Measurements from ENCODE around the gene PEX6. TPM values are rescaled to one million over a fixed set of nuclear protein-coding genes. Genes with fewer than 3 reads are reported as not detected.

The PEX6 gene
- total RNA-seq, 1 experiment from 2014 or later, result 25.9 TPM

- Histone ChIP-seq H3K9me2 (ENCODE audit: insufficient read depth) (no peaks in the 10 kb centered on the region), H4K20me1 (ENCODE audit: insufficient read depth) (no peaks in the 10 kb centered on the region), H3K4me3 (no peak overlapping the region), H3K27ac (no peak overlapping the region), H3K4me1 (replicated peaks; ENCODE audit: insufficient read depth) (peaks cover 40% of the 10 kb centered on the region), H3F3A (ENCODE audit: insufficient read depth, low read depth) (peaks cover 45% of the 10 kb centered on the region), H3K36me3 (ENCODE audit: low read depth) (peaks cover 6% of the 10 kb centered on the region; the same call in 1 of the 2 replicates), H3K79me2 (ENCODE audit: low read depth) (peaks cover 22% of the 10 kb centered on the region), H2AFZ (no peak overlapping the region), H3K4me2 (no peak overlapping the region), H3K9me3 (ENCODE audit: insufficient read depth, low read depth) (no peaks in the 10 kb centered on the region), H3K27me3 (ENCODE audit: insufficient read depth, low read depth) (no peaks in the 10 kb centered on the region)
- ChIA-PET POLR2A (ENCODE audit: unreplicated experiment) (interaction anchor here (0.5 kb wide), 1 partner anchor 33 kb away, joined by 6 read pairs; no protein-coding TSS in a partner anchor), CTCF (no interaction called here)
- BruUV-seq (replicated peaks), result no TSS peak
- intact Hi-C loops (cut with micrococcal nuclease; ENCODE audit: unreplicated experiment), result no loop called here
- DNase-seq, result no peak
- TF ChIP-seq, protein P1, sequence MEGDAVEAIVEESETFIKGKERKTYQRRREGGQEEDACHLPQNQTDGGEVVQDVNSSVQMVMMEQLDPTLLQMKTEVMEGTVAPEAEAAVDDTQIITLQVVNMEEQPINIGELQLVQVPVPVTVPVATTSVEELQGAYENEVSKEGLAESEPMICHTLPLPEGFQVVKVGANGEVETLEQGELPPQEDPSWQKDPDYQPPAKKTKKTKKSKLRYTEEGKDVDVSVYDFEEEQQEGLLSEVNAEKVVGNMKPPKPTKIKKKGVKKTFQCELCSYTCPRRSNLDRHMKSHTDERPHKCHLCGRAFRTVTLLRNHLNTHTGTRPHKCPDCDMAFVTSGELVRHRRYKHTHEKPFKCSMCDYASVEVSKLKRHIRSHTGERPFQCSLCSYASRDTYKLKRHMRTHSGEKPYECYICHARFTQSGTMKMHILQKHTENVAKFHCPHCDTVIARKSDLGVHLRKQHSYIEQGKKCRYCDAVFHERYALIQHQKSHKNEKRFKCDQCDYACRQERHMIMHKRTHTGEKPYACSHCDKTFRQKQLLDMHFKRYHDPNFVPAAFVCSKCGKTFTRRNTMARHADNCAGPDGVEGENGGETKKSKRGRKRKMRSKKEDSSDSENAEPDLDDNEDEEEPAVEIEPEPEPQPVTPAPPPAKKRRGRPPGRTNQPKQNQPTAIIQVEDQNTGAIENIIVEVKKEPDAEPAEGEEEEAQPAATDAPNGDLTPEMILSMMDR (conservative IDR thresholded peaks at IDR 0.05), result no peak
- no peak for TF ChIP-seq EZH2 (IDR thresholded peaks at IDR 0.05; ENCODE audit: low read depth)
These were observed 5.1 kb downstream of the PEX6 start for GRCh38 chr6:42973926-42974325.

DNA sequence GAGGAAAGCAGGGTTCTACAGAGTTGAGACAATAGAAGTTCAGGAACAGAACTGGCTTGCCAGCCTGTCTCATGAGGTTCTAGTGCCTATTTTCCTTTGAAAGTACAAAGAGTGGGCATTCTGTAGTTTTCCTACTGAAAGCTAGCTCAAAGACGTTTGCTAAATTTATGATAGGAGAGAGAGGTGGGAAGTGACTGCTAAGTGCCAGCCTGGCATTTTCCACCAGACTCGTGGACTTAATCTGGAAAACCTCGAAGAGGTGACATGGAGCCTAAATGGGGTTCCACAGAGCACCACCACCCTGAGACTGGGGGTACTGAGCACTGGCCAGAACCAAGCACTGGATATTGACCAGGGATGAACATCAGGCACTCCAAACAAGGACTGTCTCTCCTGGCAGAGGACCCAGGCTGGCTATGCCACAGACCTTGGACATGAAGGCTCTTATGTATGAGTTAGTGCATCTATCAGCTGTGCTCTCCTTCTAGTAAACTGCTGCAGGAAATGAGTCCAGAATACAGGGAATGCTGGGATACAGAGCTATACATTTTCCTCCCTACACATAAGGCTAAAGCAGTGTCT is 7.1 kb downstream of the PEX6 start:
- BruUV-seq (replicated peaks), result no TSS peak
- Histone ChIP-seq H3K9me3 (ENCODE audit: insufficient read depth, low read depth) (no peaks in the 10 kb centered on the region), H3K27ac (peak overlapping the region; percentile 66), H3K79me2 (ENCODE audit: low read depth) (peaks cover 7% of the 10 kb centered on the region), H2AFZ (no peak overlapping the region), H4K20me1 (ENCODE audit: insufficient read depth) (no peaks in the 10 kb centered on the region), H3K36me3 (ENCODE audit: low read depth) (peaks cover 6% of the 10 kb centered on the region; the same call in 1 of the 2 replicates), H3K4me2 (no peak overlapping the region), H3K9me2 (ENCODE audit: insufficient read depth) (no peaks in the 10 kb centered on the region), H3K27me3 (ENCODE audit: insufficient read depth, low read depth) (no peaks in the 10 kb centered on the region), H3K4me1 (replicated peaks; ENCODE audit: insufficient read depth) (peaks cover 30% of the 10 kb centered on the region), H3K4me3 (no peak overlapping the region), H3F3A (ENCODE audit: insufficient read depth, low read depth) (peaks cover 39% of the 10 kb centered on the region)
- CTCF ChIA-PET, result no interaction called here
- intact Hi-C loops (cut with micrococcal nuclease; ENCODE audit: unreplicated experiment), result no loop called here
- DNase-seq, result no peak
- POLR2A ChIA-PET (ENCODE audit: unreplicated experiment), result no interaction called here
- TF ChIP-seq EZH2 (IDR thresholded peaks at IDR 0.05; ENCODE audit: low read depth), result no peak
- TF ChIP-seq, protein P1 (conservative IDR thresholded peaks at IDR 0.05), result no peak

DNA sequence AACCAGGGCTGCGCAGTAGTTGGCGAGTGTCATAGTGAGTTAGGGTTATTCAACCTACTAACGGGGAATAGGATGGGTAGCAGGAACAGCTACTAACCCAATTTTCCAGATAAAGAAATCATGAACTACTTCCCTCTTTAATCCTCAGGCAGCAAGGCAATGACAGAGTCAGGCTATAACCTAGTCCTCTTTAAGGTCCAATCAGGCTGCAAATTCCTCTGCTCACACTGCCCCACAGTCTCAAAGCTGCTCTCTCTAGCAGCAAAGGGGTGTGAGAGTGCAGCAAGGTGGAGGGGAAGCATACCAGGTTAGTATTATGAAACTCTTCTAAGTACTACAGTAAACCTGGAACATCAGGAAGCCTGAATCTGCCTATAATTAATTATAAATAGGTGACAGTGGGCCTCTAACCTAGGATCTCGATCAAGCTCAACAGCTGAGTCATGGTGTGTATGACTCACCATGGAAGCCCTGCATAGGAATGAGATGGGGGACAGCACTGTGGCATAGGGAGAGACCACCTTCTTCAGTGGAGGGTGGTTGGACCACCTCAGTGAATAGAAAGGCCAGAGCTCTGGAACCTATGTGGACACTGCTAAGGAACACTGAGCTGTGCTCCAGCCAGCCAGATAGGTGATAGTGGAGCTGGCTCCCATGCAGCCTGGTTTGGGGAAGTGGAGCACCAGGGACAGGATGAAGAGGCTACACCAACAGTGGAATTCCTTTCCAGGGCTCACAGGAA is 7.9 kb downstream of the PEX6 start:
- no peaks in the 10 kb centered on the region for H3K9me3 ChIP-seq (ENCODE audit: insufficient read depth, low read depth)
- no peaks in the 10 kb centered on the region; the same call in 1 of the 2 replicates for H3K36me3 ChIP-seq (ENCODE audit: low read depth)
- peak; percentile 21 to 70 for DNase-seq
- ChIA-PET POLR2A (ENCODE audit: unreplicated experiment) (interaction anchor here (0.7 kb wide), 1 partner anchor 13 kb away, joined by 6 read pairs; the partner anchor contains the start of gene PPP2R5D), CTCF (no interaction called here)
- BruUV-seq (replicated peaks), result no TSS peak
- H3F3A ChIP-seq (ENCODE audit: insufficient read depth, low read depth), result peaks cover 33% of the 10 kb centered on the region
- H3K27ac ChIP-seq, result peak overlapping the region; percentile 66
- intact Hi-C loops (cut with micrococcal nuclease; ENCODE audit: unreplicated experiment), result no loop called here
- H3K9me2 ChIP-seq (ENCODE audit: insufficient read depth), result no peaks in the 10 kb centered on the region
- H3K79me2 ChIP-seq (ENCODE audit: low read depth), result no peaks in the 10 kb centered on the region
- peak overlapping the region; percentile 59 for H3K4me2 ChIP-seq
- no peak overlapping the region for H2AFZ ChIP-seq
- peaks cover 25% of the 10 kb centered on the region for H3K4me1 ChIP-seq (replicated peaks; ENCODE audit: insufficient read depth)
- TF ChIP-seq EZH2 (IDR thresholded peaks at IDR 0.05; ENCODE audit: low read depth), result no peak
- TF ChIP-seq, protein P1 (conservative IDR thresholded peaks at IDR 0.05), result no peak
- no peaks in the 10 kb centered on the region for H3K27me3 ChIP-seq (ENCODE audit: insufficient read depth, low read depth)
- no peak overlapping the region; the same call in 1 of the 2 replicates for H3K4me3 ChIP-seq
- no peaks in the 10 kb centered on the region for H4K20me1 ChIP-seq (ENCODE audit: insufficient read depth)

Data from PC-9 (cell line).